GM21390 (cell line): Measurements from ENCODE around the gene CBL.
"Not testable (repeated sequence)": the region's sequence is repeated elsewhere in the genome, so short reads cannot be mapped to it uniquely, and the experiment has no call there.

Experiments
- ATAC-seq: cut with Tn5 transposase; IDR thresholded peaks from one replicate; pipeline ENCODE4 v1.9.1; 2021; ENCODE audit not compliant: unreplicated experiment

CBL gene

GRCh38 chr11:119207415-119207960 is 1.3 kb downstream of the CBL start:
- no peak for ATAC-seq

DNA sequence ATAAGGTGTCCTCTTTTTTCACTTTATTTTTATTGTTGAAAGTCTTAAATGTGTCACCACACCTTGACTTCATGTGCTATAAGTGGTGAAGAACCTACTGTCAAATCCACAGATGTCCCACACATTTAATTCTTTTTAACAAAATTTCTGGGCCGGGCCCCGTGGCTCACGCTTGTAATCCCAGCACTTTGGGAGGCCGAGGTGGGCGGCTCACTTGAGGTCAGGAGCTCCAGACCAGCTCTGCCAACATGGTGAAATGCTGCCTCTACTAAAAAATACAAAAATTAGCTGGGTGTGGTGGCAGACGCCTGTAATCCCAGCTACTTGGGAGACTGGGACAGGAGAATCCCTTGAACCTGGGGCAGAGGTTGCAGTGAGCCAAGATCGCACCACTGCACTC is 3.0 kb downstream of the CBL start:
- no peak for ATAC-seq

DNA sequence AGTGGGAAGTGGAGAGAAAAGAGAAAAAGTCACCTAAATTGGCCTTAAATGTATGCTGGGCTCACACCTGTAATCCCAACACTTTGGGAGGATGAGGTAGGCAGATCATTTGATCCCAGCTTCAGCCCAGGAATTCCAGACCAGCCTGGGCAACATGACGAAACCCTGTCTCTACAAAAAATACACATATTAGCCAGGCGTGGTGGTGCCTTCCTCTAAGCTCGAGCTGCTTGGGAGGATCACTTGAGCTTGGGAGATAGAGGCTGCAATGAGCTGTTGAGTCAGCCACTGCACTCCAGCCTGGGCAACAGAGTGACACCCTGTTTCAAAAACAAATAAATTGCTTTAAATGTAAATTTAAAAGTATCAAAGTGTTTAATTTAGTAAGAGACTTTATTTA is 3.9 kb downstream of the CBL start:
- ATAC-seq, result no peak

DNA sequence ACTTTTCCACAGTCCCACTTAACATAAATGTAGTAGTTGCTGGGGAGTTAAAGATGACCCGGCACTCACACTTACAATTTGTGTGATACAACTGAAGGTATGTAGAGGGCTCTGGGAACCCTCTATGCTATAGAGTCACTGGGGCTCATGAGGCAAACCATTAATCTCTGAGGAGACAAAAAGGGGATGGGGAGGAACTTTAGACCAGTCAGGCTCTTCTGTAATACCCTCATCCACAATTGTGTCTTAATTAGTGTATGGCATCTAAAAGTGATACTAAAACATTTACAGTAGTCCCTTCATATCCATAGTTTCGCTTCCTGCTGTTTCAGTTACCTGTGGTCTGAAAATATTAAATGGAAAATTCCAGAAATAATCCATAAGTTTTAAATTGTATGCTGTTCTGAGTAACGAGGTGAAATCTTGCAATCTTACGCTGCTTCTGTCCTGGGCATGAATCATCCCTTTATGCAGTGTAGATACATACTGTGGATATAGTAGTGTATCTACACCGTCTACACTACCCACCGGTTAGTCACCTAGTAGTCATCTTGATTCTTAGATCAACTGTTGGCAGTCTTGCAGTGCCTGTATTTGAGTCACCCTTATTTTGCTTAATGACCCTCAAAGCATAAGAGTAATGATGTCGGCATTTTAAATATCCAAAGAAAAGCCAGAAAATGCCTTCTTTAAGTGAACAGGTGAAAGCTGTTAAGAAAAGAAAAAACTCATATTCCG is 12.2 kb downstream of the CBL start:
- no peak for ATAC-seq

DNA sequence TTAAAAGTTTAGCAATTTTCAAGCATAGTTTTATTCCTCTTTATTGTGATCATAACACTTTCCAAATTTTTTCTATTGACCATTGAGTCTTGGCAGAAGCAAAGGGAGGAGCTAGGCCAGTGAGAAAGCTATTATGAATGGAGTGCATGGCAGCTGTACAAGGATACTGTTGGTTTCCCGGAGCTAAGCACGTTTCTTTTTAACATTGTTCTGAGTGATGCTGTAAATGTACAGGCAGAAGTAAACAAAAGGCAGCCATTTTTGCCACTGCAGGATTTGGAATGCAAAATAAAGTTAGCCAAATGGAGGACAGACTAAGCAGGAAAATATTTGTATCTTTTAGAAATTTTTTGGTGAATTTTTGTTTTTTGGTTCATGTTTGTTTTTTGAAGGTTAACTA is 16.2 kb downstream of the CBL start:
- ATAC-seq, result no peak

DNA sequence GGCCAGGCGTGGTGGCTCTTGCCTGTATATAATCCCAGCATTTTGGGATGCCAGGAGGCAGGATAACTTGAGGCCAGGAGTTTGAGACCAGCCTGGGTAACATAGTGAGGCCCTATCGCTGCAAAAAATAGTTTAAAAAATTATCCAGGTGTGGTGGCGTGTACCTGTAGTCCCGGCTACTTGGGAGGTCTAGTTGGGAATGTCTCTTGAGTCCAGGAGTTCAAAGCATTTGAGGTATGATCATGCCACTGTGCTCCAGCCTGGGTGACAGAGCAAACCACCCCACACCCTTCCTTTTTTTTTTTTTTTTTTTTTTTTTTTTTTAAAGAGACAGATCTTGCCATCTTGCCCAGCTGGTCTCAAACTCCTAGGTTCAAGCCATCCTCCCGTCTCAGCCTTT is 16.8 kb downstream of the CBL start:
- ATAC-seq, result no peak

- no peak for ATAC-seq
Measured at GRCh38 chr11:119223856-119224255, 17.7 kb downstream of the CBL start.

GRCh38 chr11:119228535-119229287 is 22.6 kb downstream of the CBL start:
- ATAC-seq, result not testable (repeated sequence)

GRCh38 chr11:119229288-119229672 is 23.1 kb downstream of the CBL start:
- ATAC-seq, result no peak

DNA sequence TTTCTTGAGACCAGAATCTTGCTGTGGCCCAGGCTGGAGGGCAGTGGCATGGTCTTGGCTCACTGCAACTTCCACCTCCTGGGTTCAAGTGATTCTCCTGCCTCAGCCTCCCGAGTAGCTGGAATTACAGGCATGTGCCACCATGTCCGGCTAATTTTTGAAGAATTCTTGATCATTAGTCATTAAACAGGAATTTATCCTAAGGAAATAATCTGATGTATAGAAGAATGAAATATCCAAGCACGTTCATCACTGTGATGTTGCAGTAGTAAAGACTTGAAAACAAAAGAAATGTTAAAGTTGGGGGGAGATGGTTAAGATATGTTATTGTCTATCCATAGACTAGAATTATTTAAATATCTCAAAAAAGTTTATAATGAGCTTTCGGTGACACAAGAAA is 23.6 kb downstream of the CBL start:
- ATAC-seq, result no peak

- no peak for ATAC-seq
Measured at GRCh38 chr11:119236490-119236889, 30.4 kb downstream of the CBL start.

DNA sequence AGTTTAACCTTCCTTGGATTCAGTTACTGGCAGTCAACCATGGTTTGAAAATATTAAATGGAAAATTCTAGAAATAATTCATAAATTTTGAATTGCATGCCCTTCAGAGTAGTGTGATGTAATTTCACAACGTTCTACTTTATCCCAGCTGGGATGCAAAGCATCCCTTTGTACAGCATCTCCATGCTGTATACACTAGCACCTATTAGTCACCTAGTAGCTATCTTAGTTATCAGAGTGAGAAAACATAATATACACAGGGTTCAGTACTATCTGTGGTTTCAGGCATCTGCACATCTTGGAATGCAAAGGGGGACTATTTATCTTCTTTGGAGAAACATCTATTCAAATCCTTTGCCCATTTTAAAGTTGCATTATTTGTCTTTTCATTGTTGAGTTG is 30.8 kb downstream of the CBL start:
- ATAC-seq, result no peak

DNA sequence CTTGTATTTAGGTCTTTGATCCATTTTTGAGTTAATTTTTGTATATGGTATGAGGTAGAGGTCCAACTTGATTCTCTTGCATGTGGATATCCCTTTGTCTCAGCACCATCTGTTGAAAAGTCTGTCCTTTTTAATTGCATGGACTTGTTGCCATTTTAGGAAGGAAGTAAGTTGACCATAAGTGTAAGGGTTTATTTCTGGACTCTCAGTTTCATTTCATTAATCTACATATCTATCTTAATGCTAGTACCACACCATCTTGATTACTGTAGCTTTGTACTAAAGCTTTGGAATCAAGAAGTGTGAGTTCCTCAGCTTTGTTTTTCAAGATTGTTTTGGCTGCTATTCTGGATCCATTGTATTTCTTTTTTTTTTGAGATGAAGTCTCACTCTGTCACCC is 31.4 kb downstream of the CBL start:
- no peak for ATAC-seq

GRCh38 chr11:119248750-119249670 is 42.9 kb downstream of the CBL start:
- no peak for ATAC-seq

DNA sequence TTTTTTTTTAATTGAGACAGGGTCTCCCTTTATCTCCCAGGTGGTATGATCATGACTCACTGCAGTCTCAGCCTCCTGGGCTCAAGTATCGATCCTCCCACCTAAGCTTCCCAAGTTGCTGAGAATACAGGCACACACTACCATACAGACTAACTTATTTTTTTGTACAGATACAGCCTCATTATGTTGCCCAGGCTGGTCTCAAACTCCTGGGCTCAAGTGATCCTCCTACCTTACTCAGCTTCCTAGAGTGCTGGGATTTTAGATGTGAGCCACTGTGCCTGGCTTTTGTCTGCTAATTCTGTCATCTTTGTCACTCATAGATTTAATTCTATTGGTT is 43.5 kb downstream of the CBL start:
- no peak for ATAC-seq

- ATAC-seq, result no peak
Measured at GRCh38 chr11:119251114-119251513, 45.0 kb downstream of the CBL start.

GRCh38 chr11:119254239-119254638 is 48.1 kb downstream of the CBL start:
- no peak for ATAC-seq

- ATAC-seq, result no peak
Measured at GRCh38 chr11:119258180-119258579, 52.0 kb downstream of the CBL start.

GRCh38 chr11:119258983-119259382 is 52.8 kb downstream of the CBL start:
- no peak for ATAC-seq

DNA sequence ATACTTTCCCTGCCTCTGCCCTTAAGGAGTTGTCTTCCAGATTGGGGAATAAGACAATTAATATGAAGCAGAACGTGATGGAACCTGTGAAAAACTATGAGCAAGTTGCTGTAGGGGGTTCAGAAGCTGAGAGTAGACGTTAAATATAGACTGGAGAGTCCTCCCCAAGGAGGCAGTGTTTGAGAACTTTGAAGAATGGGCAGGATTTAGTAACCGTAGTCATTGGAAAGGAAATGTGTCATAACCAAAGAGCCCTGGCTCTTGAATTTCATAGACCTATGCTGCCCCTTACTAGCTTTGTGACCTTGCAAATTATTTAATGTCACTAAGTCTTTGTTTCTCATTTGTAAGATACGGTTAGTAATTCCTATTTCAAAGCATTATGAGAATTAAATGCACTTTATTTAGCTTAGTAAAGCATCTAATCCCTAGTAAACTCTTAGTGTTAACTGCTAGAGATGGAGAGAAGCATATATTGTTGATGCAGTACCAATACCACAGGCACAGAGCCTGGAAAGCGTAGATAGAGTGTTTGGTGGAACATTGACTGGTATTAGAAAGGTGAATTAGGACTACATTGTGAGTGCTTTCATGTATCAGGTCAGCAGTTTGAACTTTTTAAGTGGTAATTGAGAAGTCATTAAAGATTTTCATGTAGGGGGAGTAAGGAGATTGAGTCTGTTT is 56.7 kb downstream of the CBL start:
- ATAC-seq, result no peak
